ENCODE data around the gene MACIR.

Gene MACIR

GRCh38 chr5:103313056-103313455 is 54.5 kb downstream of the MACIR start:
- Histone ChIP-seq H3K27ac (ENCODE audit: low read length) (no peak overlapping the region), H3K36me3 (ENCODE audit: control insufficient read depth in 2 of 2, insufficient read depth in 2 of 2, low read length in 2 of 2) (no peaks in the 10 kb centered on the region), H3K9ac (ENCODE audit: low read length in 2 of 2) (no peak overlapping the region), H3K4me3 (ENCODE audit: low read length in 2 of 2) (no peak overlapping the region), H3K27me3 (ENCODE audit: control insufficient read depth in 1 of 2, insufficient read depth in 2 of 2, low read length in 2 of 2) (no peaks in the 10 kb centered on the region), H3K9me3 (ENCODE audit: control insufficient read depth in 2 of 2, low read length in 2 of 2) (no peaks in the 10 kb centered on the region), H3K4me1 (ENCODE audit: control insufficient read depth, insufficient read depth, low read length) (no peaks in the 10 kb centered on the region)

GRCh38 chr5:103315455-103315854 is 56.9 kb downstream of the MACIR start:
- no peak overlapping the region for H3K4me3 ChIP-seq (ENCODE audit: low read length in 2 of 2)
- no peak overlapping the region for H3K27ac ChIP-seq (ENCODE audit: low read length)
- H3K9me3 ChIP-seq (ENCODE audit: control insufficient read depth in 2 of 2, low read length in 2 of 2) = no peaks in the 10 kb centered on the region
- H3K9ac ChIP-seq (ENCODE audit: low read length in 2 of 2) = no peak overlapping the region
- H3K36me3 ChIP-seq (ENCODE audit: control insufficient read depth in 2 of 2, insufficient read depth in 2 of 2, low read length in 2 of 2) = no peaks in the 10 kb centered on the region
- H3K4me1 ChIP-seq (ENCODE audit: control insufficient read depth, insufficient read depth, low read length) = no peaks in the 10 kb centered on the region
- no peaks in the 10 kb centered on the region for H3K27me3 ChIP-seq (ENCODE audit: control insufficient read depth in 1 of 2, insufficient read depth in 2 of 2, low read length in 2 of 2)

GRCh38 chr5:103327451-103327850 is 68.9 kb downstream of the MACIR start:
- Histone ChIP-seq H3K36me3 (ENCODE audit: control insufficient read depth in 2 of 2, insufficient read depth in 2 of 2, low read length in 2 of 2) (no peaks in the 10 kb centered on the region), H3K9ac (ENCODE audit: low read length in 2 of 2) (no peak overlapping the region), H3K27ac (ENCODE audit: low read length) (no peak overlapping the region), H3K4me3 (ENCODE audit: low read length in 2 of 2) (no peak overlapping the region), H3K27me3 (ENCODE audit: control insufficient read depth in 1 of 2, insufficient read depth in 2 of 2, low read length in 2 of 2) (no peaks in the 10 kb centered on the region), H3K4me1 (ENCODE audit: control insufficient read depth, insufficient read depth, low read length) (no peaks in the 10 kb centered on the region), H3K9me3 (ENCODE audit: control insufficient read depth in 2 of 2, low read length in 2 of 2) (no peaks in the 10 kb centered on the region)

- H3K4me3 ChIP-seq (ENCODE audit: low read length in 2 of 2) = no peak overlapping the region
- H3K27me3 ChIP-seq (ENCODE audit: control insufficient read depth in 1 of 2, insufficient read depth in 2 of 2, low read length in 2 of 2) = no peaks in the 10 kb centered on the region
- H3K36me3 ChIP-seq (ENCODE audit: control insufficient read depth in 2 of 2, insufficient read depth in 2 of 2, low read length in 2 of 2) = no peaks in the 10 kb centered on the region
- H3K9me3 ChIP-seq (ENCODE audit: control insufficient read depth in 2 of 2, low read length in 2 of 2) = no peaks in the 10 kb centered on the region
- H3K9ac ChIP-seq (ENCODE audit: low read length in 2 of 2) = no peak overlapping the region
- no peak overlapping the region for H3K27ac ChIP-seq (ENCODE audit: low read length)
- no peaks in the 10 kb centered on the region for H3K4me1 ChIP-seq (ENCODE audit: control insufficient read depth, insufficient read depth, low read length)
Measured at GRCh38 chr5:103327893-103328292, 69.3 kb downstream of the MACIR start.

All from stomach smooth muscle (tissue), 2 donors.